Mucosa of descending colon (tissue), 3 donors: ENCODE data around the gene PCDH19. TPM values are rescaled to one million over a fixed set of nuclear protein-coding genes. Genes with fewer than 3 reads are reported as not detected.

ENCODE experiments used
- ATAC-seq: fragments of 200-7000 bp; cut with Tn5 transposase; one replicate; pipeline ENCODE4 v1.9.1; 2020; ENCODE audit warnings: mild to moderate bottlenecking, moderate library complexity
- DNase-seq, 3 donors: peaks; one replicate each; pipeline ENCODE4 v3.0.0-alpha.2; 2020
- H3K36me3 ChIP-seq: fragments of 200-600 bp; one replicate; pipeline ENCODE4 v1.8.0; 2021; ENCODE audit warnings: low read depth, mild to moderate bottlenecking
- H3K4me1 ChIP-seq: fragments of 200-600 bp; one replicate; pipeline ENCODE4 v1.8.0; 2021; ENCODE audit warnings: low read depth, mild to moderate bottlenecking
- H3K4me3 ChIP-seq: fragments of 200-600 bp; one replicate; pipeline ENCODE4 v1.8.0; 2021; ENCODE audit warnings: mild to moderate bottlenecking
- H3K9me3 ChIP-seq: fragments of 200-600 bp; one replicate; pipeline ENCODE4 v1.8.0; 2021; ENCODE audit warnings: mild to moderate bottlenecking
- intact Hi-C, 2 donors: fragments of 100-400 bp; cut with DNase I in 1 of 2; cut with micrococcal nuclease in 1 of 2; formaldehyde crosslinking; loops; one replicate each; pipeline versions ENCODE4 v1.11.0 to v1.11.1; 2022; cut with DNase I, micrococcal nuclease
- total RNA-seq, 3 donors: library from RNA; stranded (reverse); fragmentation: NEBNext Ultra II Directional in 2 of 3; extraction: Animal tissue kit (Norgen Biotek cat#: 25700) in 2 of 3; gene quantifications; one replicate each; pipeline versions ENCODE4 v1.2.1 to v1.2.4, GENCODE V29; 2021 to 2023
- TF ChIP-seq, protein P1 (sequence below): fragments of 200-600 bp; IDR thresholded peaks from one replicate; pipeline ENCODE4 v1.8.0; 2022; ENCODE audit warnings: antibody characterized with exemption, mild to moderate bottlenecking
- donor health status: DM: no; HTN: no; CAD: no; lungs with moderate emphysema.
- donor health status: DM: no; HTN: no; CAD: no.
- donor health status: DM: no; HTN: yes; CAD: no.

The PCDH19 gene
- total RNA-seq, 3 donors from 2014 or later = 1.0 to 2.0 (median 1.7) TPM

DNA sequence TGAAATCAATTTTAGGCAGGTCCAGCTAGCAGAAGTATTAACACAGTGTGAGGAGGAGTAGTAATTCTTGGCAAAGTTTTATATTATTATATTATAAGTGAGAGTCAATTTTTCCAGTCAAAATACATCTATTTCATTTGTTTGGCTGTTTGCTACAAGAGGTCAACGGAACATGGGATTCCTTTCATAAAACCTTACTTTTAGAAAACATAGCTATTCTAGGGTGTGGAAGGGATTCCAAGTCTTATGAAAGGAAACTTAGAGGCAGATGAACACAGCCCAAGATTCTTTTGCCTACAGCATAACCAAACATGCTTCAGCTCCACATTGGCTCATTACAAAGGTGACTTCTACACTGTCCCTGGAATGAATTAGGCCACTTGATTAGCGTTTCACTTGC is 29.9 kb upstream of the PCDH19 start:
- no peaks in the 10 kb centered on the region for H3K9me3 ChIP-seq
- ATAC-seq (no peak), DNase-seq (no peak)
- H3K36me3 ChIP-seq = no peaks in the 10 kb centered on the region
- no peak overlapping the region for H3K4me3 ChIP-seq
- intact Hi-C loops = no loop called here
- H3K4me1 ChIP-seq = no peaks in the 10 kb centered on the region
- TF ChIP-seq, protein P1, sequence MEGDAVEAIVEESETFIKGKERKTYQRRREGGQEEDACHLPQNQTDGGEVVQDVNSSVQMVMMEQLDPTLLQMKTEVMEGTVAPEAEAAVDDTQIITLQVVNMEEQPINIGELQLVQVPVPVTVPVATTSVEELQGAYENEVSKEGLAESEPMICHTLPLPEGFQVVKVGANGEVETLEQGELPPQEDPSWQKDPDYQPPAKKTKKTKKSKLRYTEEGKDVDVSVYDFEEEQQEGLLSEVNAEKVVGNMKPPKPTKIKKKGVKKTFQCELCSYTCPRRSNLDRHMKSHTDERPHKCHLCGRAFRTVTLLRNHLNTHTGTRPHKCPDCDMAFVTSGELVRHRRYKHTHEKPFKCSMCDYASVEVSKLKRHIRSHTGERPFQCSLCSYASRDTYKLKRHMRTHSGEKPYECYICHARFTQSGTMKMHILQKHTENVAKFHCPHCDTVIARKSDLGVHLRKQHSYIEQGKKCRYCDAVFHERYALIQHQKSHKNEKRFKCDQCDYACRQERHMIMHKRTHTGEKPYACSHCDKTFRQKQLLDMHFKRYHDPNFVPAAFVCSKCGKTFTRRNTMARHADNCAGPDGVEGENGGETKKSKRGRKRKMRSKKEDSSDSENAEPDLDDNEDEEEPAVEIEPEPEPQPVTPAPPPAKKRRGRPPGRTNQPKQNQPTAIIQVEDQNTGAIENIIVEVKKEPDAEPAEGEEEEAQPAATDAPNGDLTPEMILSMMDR = no peak

DNA sequence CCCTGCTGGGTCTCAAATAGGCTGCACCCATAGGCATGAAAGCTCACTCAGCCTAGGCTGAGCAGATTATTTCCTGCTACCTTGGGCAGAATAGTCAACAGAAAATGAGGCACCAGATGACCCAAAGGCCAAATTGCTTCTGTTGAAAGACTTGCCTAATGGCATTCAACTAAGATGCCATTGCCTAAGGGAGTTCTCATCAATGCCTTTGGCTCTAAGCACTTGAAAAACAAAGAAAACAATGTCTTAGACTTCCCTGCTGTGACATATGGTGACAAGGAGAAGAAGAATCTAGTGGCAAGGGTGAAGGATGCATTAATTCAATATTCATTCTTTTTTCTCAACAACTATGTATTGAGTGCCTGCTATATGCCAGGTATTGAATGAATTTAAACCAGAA is 25.7 kb upstream of the PCDH19 start:
- TF ChIP-seq, protein P1 = no peak

DNA sequence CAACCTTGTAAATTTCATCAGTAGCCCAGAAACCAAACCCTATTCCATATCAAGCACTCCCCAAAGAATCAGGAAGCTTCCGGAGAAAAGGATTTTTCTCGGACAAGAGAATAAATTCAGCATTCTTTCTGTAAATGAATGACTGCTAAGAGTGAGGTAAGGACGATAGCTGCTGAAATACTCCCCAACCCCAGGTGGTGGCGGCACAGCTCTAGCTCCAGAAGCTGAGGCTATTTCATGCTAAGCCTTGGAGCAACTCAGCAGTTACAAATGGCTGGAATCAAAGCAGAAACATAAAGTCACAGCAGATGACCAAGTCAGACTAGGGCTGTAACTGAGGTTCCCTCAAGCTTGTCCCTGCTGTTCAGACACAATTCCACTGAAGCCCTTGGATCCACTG is 13.9 kb upstream of the PCDH19 start:
- TF ChIP-seq, protein P1 = no peak

More for the DNA sequence above, 25.7 kb upstream of the PCDH19 start:
- no peaks in the 10 kb centered on the region for H3K4me1 ChIP-seq
- no peaks in the 10 kb centered on the region for H3K9me3 ChIP-seq
- ATAC-seq (no peak), DNase-seq (no peak)
- H3K36me3 ChIP-seq = no peaks in the 10 kb centered on the region
- intact Hi-C loops = no loop called here
- H3K4me3 ChIP-seq = no peak overlapping the region

DNA sequence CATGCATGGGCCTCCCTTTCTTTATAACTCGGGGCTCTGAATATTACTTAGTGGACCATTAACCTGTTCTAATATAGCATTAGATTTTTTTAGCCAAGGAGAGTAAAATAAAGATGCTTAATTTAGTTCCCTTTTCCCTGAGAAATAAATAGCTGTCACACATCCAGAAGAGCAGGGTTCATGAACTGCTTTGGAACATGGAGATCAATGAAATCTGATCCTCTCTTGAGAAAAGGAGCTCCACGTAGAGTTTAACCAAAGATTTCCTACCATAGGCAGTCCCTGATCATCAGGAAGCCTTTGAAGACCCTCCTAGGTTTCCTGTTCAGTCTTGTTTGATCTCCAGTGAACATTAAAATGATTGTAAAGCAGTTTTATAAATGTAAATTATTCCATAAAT is 8.5 kb upstream of the PCDH19 start:
- intact Hi-C loops = no loop called here
- Histone ChIP-seq H3K9me3 (no peaks in the 10 kb centered on the region), H3K36me3 (no peaks in the 10 kb centered on the region), H3K4me1 (no peaks in the 10 kb centered on the region), H3K4me3 (no peak overlapping the region)
- TF ChIP-seq, protein P1 = no peak
- DNase-seq = no peak
- no peak for ATAC-seq

More for the DNA sequence above, 13.9 kb upstream of the PCDH19 start:
- peak; percentile 28 for ATAC-seq
- intact Hi-C loops = no loop called here
- Histone ChIP-seq H3K9me3 (no peaks in the 10 kb centered on the region), H3K4me1 (no peaks in the 10 kb centered on the region), H3K4me3 (no peak overlapping the region), H3K36me3 (no peaks in the 10 kb centered on the region)
- peak in 1 of 3 donors; percentile 11 for DNase-seq

DNA sequence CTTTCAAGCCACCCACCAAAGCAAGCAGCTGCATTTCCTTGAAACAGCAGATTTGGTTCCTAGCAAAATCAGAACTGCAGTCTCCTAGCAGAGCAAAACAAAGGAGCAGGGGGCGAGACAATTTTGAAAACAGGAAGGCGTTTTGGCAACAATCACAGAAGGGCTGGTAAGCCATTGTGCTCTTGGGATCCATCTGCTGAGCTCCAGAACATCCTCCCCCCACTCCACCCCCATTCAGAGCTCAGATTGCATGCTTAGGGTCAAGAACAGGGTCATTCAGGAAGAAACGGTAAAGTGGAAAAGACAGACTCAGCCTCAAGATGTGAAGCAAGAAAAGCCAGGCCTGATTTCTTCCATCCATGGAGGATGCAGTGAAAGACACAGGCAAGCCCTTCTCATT is 7.6 kb upstream of the PCDH19 start:
- ATAC-seq = no peak
- no peak for DNase-seq
- H3K36me3 ChIP-seq = no peaks in the 10 kb centered on the region
- intact Hi-C loops = no loop called here
- no peaks in the 10 kb centered on the region for H3K9me3 ChIP-seq
- TF ChIP-seq, protein P1 = no peak
- no peaks in the 10 kb centered on the region for H3K4me1 ChIP-seq
- no peak overlapping the region for H3K4me3 ChIP-seq

DNA sequence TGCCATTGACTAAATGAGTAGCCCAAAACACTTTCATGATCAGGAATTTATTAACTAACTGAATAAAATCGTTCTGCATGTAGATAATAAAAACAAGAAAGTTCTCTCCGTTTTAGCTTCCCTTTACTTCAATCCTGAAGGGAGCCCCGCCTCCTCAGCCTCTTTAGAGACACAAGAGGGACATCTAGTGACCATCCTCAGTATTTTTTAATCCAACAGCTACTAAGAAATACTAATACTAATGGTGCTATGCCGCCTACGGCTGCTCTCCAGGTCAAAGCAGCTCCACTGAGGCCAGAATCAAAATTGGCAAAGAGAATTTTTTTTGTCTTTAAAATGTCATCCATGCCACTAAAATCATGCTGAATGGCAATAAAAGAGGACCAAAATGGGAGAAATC is 3.2 kb upstream of the PCDH19 start:
- TF ChIP-seq, protein P1 = no peak
- Histone ChIP-seq H3K4me1 (no peaks in the 10 kb centered on the region), H3K4me3 (no peak overlapping the region), H3K36me3 (no peaks in the 10 kb centered on the region), H3K9me3 (no peaks in the 10 kb centered on the region)
- DNase-seq (peak in 1 of 3 donors; percentile 56), ATAC-seq (peak; percentile 53)
- intact Hi-C loops = no loop called here
